A204.1 (cell line): ENCODE results near the gene ACAA2.

Source experiments
- FAIRE-seq: peaks from 2 replicates; lab custom pipeline; 2012; peaks lifted over from hg19 to GRCh38; lab: Jason Lieb, UNC

ACAA2 gene

DNA sequence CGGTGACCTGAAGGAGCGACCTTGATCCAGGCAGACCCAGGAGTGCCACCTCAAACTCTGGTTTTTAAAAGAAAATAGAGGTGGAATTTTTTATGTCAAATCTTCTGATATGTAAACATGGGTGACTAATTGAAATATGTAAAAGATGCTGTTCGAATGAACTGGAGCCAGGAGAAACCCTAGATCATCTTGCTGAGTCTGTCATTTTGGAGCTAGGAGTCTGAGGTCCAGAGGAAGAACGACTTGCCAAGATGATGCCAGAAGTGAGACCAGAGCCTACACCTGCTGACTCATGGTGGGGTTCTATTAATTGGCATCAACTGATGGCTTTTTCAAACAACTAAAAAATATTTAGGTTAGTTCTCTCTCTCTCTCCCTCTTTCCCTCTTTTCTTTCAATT lies 74.1 kb downstream of the ACAA2 start:
- FAIRE-seq, result no peak

DNA sequence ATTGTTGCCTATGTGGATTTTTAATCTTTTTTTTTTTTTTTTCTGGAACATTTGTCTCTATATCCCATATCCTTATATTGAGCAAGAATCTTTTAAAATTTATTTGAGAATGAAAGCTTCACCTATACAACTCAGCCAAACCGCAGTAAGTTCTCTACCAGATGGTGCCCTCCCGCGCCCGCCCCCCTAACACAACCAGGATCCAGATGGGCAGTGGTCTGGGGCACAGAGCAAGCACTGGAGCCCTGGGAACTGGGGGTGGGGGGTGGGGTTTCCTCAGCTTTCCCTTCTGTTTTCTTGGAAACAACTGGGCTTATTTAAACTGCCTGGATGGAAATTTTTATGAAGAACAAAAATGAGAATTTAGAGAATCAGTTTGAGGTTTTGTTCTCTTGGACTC lies 74.6 kb downstream of the ACAA2 start:
- FAIRE-seq, result no peak

DNA sequence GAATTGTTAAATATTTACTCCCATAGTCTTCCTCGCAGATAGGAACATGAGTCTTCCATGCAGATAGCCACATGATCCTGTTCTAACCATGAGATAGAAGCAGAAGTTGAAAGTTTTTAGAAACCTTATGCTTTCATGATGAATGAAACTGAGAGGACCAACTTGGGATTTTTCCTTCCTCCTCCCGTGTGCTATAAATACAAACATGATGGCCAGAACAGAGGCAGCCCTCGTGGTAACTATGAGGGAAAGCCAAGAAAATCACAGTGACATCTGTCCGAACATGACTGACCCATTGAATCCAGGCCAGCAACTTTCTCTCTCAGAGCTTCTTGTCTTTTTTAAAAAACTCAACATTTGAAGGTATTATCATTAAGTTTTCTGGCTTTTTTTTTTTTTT lies 78.5 kb downstream of the ACAA2 start:
- FAIRE-seq, result no peak

DNA sequence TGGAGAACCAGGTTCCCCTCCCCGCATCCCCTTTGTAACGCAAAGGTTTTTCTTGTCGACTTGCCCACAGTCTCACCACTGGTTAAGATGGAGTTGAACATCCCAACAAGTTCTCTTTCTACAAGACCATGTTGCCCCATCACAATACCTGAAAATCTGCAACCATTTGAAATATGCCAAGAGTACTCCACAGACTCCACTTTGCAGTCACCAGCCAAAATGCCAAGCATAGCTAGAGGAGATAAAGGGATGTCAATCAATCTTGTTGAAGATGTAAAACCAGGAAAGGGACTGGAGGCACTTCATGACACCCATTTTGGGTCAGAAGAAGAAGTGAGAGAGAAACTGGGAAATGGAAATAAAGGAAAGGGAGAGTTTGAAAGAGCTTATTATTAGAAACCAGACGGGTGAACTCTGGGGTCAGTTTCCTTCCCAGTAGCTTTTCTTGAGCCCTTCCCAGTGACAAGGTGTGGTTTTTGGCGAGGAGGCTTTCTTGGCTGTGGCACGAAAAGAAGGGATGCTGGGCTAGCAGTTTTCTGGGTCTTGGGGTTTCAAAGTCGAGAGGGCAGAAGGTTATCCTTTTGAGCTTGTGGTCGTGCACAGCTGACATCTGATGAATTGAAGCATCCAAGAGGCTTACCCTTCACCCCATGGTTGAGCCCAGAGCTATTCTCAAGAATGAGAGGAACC lies 79.3 kb downstream of the ACAA2 start:
- no peak for FAIRE-seq

DNA sequence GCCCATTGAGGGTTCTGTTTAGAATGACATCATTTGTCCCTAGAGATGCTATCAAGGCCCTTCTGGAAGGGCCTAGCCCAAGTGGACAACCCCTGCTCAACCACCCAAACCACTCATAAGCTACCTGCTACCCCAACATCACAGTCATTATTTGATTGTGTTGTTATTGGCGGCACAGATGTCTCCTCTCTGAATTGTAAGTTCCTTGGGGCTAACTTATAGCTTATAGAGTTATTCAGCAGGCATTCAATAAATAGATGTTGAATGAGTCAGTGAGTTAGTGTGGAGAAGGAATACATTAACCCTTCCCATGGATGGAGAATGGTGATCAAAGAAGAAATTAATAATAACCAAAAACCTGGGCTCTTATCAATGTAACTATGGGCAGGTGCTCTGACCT lies 80.0 kb downstream of the ACAA2 start:
- no peak for FAIRE-seq
